ENCODE results near the gene NDUFV2. TPM values are rescaled to one million over a fixed set of nuclear protein-coding genes. Genes with fewer than 3 reads are reported as not detected.

Gene NDUFV2
- polyA plus RNA-seq, 1 donor (not counting 4 experiments of a cell fraction or from before 2014, with no cell fraction given) = 202 TPM

GRCh38 chr18:9130806-9131205 lies 28.3 kb downstream of the NDUFV2 start:
- no peak overlapping the region for H3K27ac ChIP-seq (ENCODE audit: control insufficient read depth, insufficient read depth, low read length)
- no peak overlapping the region for H3K4me2 ChIP-seq (ENCODE audit: control insufficient read depth, extremely low read depth, insufficient read depth, low read depth, low read length)
- H3K36me3 ChIP-seq (ENCODE audit: control insufficient read depth in 2 of 2, extremely low read depth in 1 of 2, insufficient read depth in 2 of 2, low read length in 2 of 2) = peaks cover 7 to 22% of the 10 kb centered on the region in 2 experiments
- H4K20me1 ChIP-seq (ENCODE audit: control insufficient read depth, extremely low read depth, insufficient read depth, low read length) = no peaks in the 10 kb centered on the region
- peaks cover 10% of the 10 kb centered on the region for H3K4me1 ChIP-seq (ENCODE audit: control insufficient read depth, extremely low read depth, insufficient read depth, low read length)
- no peak overlapping the region for H3K9ac ChIP-seq (ENCODE audit: control insufficient read depth, extremely low read depth, insufficient read depth, low read length)
- no peak overlapping the region for H2AFZ ChIP-seq (ENCODE audit: control insufficient read depth, low read length)
- H3K9me3 ChIP-seq (ENCODE audit: control insufficient read depth, low read depth, low read length) = no peaks in the 10 kb centered on the region
- H3K79me2 ChIP-seq (ENCODE audit: control insufficient read depth, insufficient read depth, low read length) = peaks cover 2% of the 10 kb centered on the region
- H3K27me3 ChIP-seq (ENCODE audit: control insufficient read depth, extremely low read depth, insufficient read depth, low read length) = no peaks in the 10 kb centered on the region
- FAIRE-seq (no peak), DNase-seq (ENCODE audit: low read depth, low spot score) (no peak)
- TF ChIP-seq EZH2 (IDR thresholded peaks at IDR 0.05; ENCODE audit: low read length) (no peak), CTCF (optimal IDR thresholded peaks at IDR 0.05 in 1 of 3, IDR thresholded peaks at IDR 0.05 in 1 of 3, conservative IDR thresholded peaks at IDR 0.05 in 1 of 3; ENCODE audit: extremely low read depth in 1 of 3, insufficient read depth in 2 of 3, low read length in 3 of 3) (no peak)
- H3K4me3 ChIP-seq (ENCODE audit: control insufficient read depth in 2 of 3, extremely low read depth in 1 of 3, insufficient read depth in 2 of 3, low read depth in 1 of 3, low read length in 3 of 3) = no peak overlapping the region
- no peaks in the 10 kb centered on the region for H3K9me1 ChIP-seq (ENCODE audit: control insufficient read depth, extremely low read depth, insufficient read depth, low read length)
- dilution Hi-C loops (cut with MboI; ENCODE audit: extremely low pct_ligation_motif_present, low sequenced_read_pairs) = no loop called here

GRCh38 chr18:9132628-9133027 lies 30.1 kb downstream of the NDUFV2 start:
- H3K9me1 ChIP-seq (ENCODE audit: control insufficient read depth, extremely low read depth, insufficient read depth, low read length) = no peaks in the 10 kb centered on the region
- peaks cover 6 to 18% of the 10 kb centered on the region in 2 experiments for H3K36me3 ChIP-seq (ENCODE audit: control insufficient read depth in 2 of 2, extremely low read depth in 1 of 2, insufficient read depth in 2 of 2, low read length in 2 of 2)
- DNase-seq (ENCODE audit: low read depth, low spot score) = no peak
- no peaks in the 10 kb centered on the region for H4K20me1 ChIP-seq (ENCODE audit: control insufficient read depth, extremely low read depth, insufficient read depth, low read length)
- dilution Hi-C loops (cut with MboI; ENCODE audit: extremely low pct_ligation_motif_present, low sequenced_read_pairs) = no loop called here
- H3K27me3 ChIP-seq (ENCODE audit: control insufficient read depth, extremely low read depth, insufficient read depth, low read length) = no peaks in the 10 kb centered on the region
- H3K27ac ChIP-seq (ENCODE audit: control insufficient read depth, insufficient read depth, low read length) = no peak overlapping the region
- no peak overlapping the region for H3K9ac ChIP-seq (ENCODE audit: control insufficient read depth, extremely low read depth, insufficient read depth, low read length)
- peaks cover 12% of the 10 kb centered on the region for H3K4me1 ChIP-seq (ENCODE audit: control insufficient read depth, extremely low read depth, insufficient read depth, low read length)
- no peak overlapping the region for H3K4me3 ChIP-seq (ENCODE audit: control insufficient read depth in 2 of 3, extremely low read depth in 1 of 3, insufficient read depth in 2 of 3, low read depth in 1 of 3, low read length in 3 of 3)
- no peak for TF ChIP-seq CTCF (optimal IDR thresholded peaks at IDR 0.05 in 1 of 3, IDR thresholded peaks at IDR 0.05 in 1 of 3, conservative IDR thresholded peaks at IDR 0.05 in 1 of 3; ENCODE audit: extremely low read depth in 1 of 3, insufficient read depth in 2 of 3, low read length in 3 of 3)
- TF ChIP-seq EZH2 (IDR thresholded peaks at IDR 0.05; ENCODE audit: low read length) = no peak
- no peak overlapping the region for H2AFZ ChIP-seq (ENCODE audit: control insufficient read depth, low read length)
- peaks cover 2% of the 10 kb centered on the region for H3K79me2 ChIP-seq (ENCODE audit: control insufficient read depth, insufficient read depth, low read length)
- no peak for FAIRE-seq
- no peak overlapping the region for H3K4me2 ChIP-seq (ENCODE audit: control insufficient read depth, extremely low read depth, insufficient read depth, low read depth, low read length)
- H3K9me3 ChIP-seq (ENCODE audit: control insufficient read depth, low read depth, low read length) = no peaks in the 10 kb centered on the region

Data from keratinocyte (primary cell).